Measurements from ENCODE around the gene LGALS16. TPM values are rescaled to one million over a fixed set of nuclear protein-coding genes. Genes with fewer than 3 reads are reported as not detected.

The LGALS16 gene
- total RNA-seq, 1 experiment from 2014 or later, result not detected

GRCh38 chr19:39671739-39672363 lies 16.1 kb downstream of the LGALS16 start (continued):
- TF ChIP-seq REST (IDR thresholded peaks at IDR 0.05; ENCODE audit: low read depth), result no peak
- TF ChIP-seq CTCF (IDR thresholded peaks at IDR 0.05 in 2 of 3, conservative IDR thresholded peaks at IDR 0.05 in 1 of 3; ENCODE audit: borderline replicate concordance in 1 of 3, insufficient read depth in 1 of 3, low read depth in 2 of 3, low read length in 2 of 3), result peak; percentile 45 to 75 (median 62); a peak in 4 of 6 replicates
- no peak for TF ChIP-seq TCF7L2 (IDR thresholded peaks at IDR 0.05; ENCODE audit: borderline replicate concordance, extremely low read depth, insufficient read depth, insufficient read length)
- TF ChIP-seq JUND (IDR thresholded peaks at IDR 0.05), result no peak

GRCh38 chr19:39672473-39672872 lies 16.8 kb downstream of the LGALS16 start:
- intact Hi-C loops (cut with micrococcal nuclease), result loop anchor here (1.0 kb wide), 4 partner anchors 121 to 260 kb away; partner anchors contain the start of gene PLEKHG2
- no TSS peak for BruUV-seq (replicated peaks)

More at GRCh38 chr19:39672473-39672872, 16.8 kb downstream of the LGALS16 start:
- Histone ChIP-seq H3K9ac (ENCODE audit: low read length) (no peak overlapping the region), H3K9me3 (ENCODE audit: control insufficient read depth in 1 of 2, insufficient read depth in 1 of 2, low read depth in 1 of 2, low read length in 2 of 2) (no peaks in the 10 kb centered on the region), H3K27ac (ENCODE audit: low read depth, low read length) (no peak overlapping the region), H3K79me2 (ENCODE audit: insufficient read depth, low read length) (no peaks in the 10 kb centered on the region), H4K20me1 (ENCODE audit: insufficient read depth) (no peaks in the 10 kb centered on the region), H2AFZ (ENCODE audit: low read depth, low read length, poor library complexity, severe bottlenecking) (peak overlapping the region; percentile 69), H3K27me3 (ENCODE audit: insufficient read depth, low read length) (0 out of 2 replicates have a peak, but pooled peaks cover 3% of the 10 kb centered on the region), H3K4me3 (replicated peaks in 1 of 2; ENCODE audit: low read depth in 1 of 2, low read length in 2 of 2) (no peak overlapping the region), H3K36me3 (ENCODE audit: control insufficient read depth in 1 of 2, insufficient read depth in 2 of 2, low read length in 2 of 2) (no peaks in the 10 kb centered on the region), H3K9me2 (ENCODE audit: insufficient read depth) (no peaks in the 10 kb centered on the region), H3K4me2 (ENCODE audit: low read length) (no peak overlapping the region), H3K4me1 (ENCODE audit: control insufficient read depth in 1 of 2, insufficient read depth in 2 of 2, low read length in 2 of 2) (peaks cover 0 to 6% of the 10 kb centered on the region in 2 experiments; a peak in 1 of 4 replicates)
- POLR2A ChIA-PET, result no interaction called here
- CTCF ChIA-PET, result interaction anchor here (1.0 to 4.0 kb wide), 7 partner anchors 119 to 234 kb away, joined by 3 to 47 read pairs (median 4); partner anchors contain the start of gene EID2
- ATAC-seq (no peak), DNase-seq (ENCODE audit: low read depth, low spot score) (no peak)
- TF ChIP-seq, protein P1, sequence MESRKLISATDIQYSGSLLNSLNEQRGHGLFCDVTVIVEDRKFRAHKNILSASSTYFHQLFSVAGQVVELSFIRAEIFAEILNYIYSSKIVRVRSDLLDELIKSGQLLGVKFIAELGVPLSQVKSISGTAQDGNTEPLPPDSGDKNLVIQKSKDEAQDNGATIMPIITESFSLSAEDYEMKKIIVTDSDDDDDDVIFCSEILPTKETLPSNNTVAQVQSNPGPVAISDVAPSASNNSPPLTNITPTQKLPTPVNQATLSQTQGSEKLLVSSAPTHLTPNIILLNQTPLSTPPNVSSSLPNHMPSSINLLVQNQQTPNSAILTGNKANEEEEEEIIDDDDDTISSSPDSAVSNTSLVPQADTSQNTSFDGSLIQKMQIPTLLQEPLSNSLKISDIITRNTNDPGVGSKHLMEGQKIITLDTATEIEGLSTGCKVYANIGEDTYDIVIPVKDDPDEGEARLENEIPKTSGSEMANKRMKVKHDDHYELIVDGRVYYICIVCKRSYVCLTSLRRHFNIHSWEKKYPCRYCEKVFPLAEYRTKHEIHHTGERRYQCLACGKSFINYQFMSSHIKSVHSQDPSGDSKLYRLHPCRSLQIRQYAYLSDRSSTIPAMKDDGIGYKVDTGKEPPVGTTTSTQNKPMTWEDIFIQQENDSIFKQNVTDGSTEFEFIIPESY (IDR thresholded peaks at IDR 0.05; ENCODE audit: extremely low read depth, insufficient replicate concordance, low read length), result no peak
- TF ChIP-seq EZH2 (IDR thresholded peaks at IDR 0.05), result no peak
- no peak for TF ChIP-seq TCF7L2 (IDR thresholded peaks at IDR 0.05; ENCODE audit: borderline replicate concordance, extremely low read depth, insufficient read depth, insufficient read length)
- no peak for TF ChIP-seq EGR1 (IDR thresholded peaks at IDR 0.05; ENCODE audit: low read depth)
- no peak for TF ChIP-seq YY1 (IDR thresholded peaks at IDR 0.05; ENCODE audit: extremely low read depth, insufficient replicate concordance, low read depth, low read length)
- TF ChIP-seq ELF1 (IDR thresholded peaks at IDR 0.05; ENCODE audit: borderline replicate concordance, low read depth), result no peak
- TF ChIP-seq EZH2phosphoT487 (IDR thresholded peaks at IDR 0.05; ENCODE audit: borderline replicate concordance), result no peak
- no peak for TF ChIP-seq MAX (IDR thresholded peaks at IDR 0.05)
- RAD21 ChIA-PET (ENCODE audit: low non-redundant PET in 1 of 2, low total read pairs in 2 of 2, uncharacterized antibody in 2 of 2, unreplicated experiment in 2 of 2), result no interaction called here

All from HCT116 (cell line).